GM19035 (cell line): Measurements from ENCODE around the gene NOTCH3.
A peak's percentile ranks its signal among the peaks of the same experiment; 100 is the strongest.

Experiments
- ATAC-seq: cut with Tn5 transposase; IDR thresholded peaks from one replicate; pipeline ENCODE4 v1.9.1; 2021; ENCODE audit not compliant: unreplicated experiment

Gene NOTCH3

DNA sequence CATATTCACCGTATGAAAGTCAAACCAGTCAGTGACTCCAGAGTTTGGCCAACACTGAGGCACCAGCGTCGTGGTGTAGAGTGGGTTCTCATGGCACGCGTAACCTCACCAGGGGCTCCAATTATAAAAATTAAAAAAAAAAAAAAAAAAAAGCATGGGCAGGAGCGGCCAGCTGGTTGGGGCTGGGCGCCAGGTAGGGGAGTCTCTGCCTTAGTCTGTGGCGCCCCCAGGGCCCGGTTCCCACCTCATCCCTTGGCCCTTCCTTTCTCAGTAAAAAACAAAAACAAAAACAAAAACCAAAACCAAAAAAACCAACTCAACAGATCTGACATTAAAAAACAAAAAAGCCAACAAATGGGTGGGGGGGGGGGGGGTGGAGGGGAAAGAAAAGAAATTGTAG lies 36.1 kb upstream of the NOTCH3 start:
- no peak for ATAC-seq

DNA sequence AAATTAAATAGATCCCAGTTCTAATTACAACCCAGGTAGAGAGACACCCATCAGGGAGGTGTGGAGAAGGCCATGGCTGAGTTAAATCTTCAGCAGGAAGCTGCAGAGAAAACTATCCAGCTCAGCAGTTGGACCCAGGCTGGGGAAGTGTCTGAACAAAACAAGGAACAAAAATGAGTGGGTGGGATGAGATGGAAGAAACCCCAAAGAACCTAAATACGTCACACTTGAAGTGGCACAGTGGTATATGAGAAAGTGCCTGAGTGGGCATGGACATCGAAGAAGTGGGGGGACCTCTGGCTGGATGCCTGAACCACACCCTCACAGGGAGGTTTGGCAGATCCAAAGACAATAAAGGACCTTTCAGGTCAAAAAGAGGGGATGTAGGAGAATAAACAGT lies 35.0 kb upstream of the NOTCH3 start:
- no peak for ATAC-seq

DNA sequence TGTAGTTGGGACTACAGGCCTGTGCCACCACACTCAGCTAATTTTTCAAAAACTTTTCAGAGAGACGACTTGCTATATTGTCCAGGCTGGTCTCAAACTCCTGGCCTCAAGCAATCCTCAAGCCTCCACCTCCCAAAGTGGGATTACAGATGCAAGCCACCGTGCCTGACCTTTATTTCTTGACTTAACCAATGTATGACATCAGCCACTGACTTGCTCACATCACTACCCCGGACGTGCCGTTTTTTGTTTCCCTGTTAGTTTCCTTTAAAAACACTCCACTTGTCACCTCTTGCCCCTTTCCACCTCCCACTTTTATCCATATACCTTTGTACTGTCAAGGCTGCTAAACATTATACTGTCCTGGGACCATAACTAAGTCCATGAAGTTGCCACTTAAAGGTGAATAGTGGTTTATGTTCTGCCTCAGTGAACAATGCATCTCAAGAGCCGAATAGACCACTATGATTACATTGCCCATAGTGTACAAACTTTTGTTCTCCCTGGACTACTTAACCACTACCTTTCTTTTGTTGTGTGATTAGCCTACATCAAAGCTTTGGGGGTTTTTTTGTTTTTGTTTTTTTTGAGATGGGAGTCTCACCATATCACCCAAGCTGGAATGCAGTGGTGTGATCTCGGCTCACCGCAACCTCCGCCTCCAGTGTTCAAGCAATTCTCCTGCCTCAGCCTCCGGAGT lies 33.8 kb upstream of the NOTCH3 start:
- ATAC-seq, result no peak

DNA sequence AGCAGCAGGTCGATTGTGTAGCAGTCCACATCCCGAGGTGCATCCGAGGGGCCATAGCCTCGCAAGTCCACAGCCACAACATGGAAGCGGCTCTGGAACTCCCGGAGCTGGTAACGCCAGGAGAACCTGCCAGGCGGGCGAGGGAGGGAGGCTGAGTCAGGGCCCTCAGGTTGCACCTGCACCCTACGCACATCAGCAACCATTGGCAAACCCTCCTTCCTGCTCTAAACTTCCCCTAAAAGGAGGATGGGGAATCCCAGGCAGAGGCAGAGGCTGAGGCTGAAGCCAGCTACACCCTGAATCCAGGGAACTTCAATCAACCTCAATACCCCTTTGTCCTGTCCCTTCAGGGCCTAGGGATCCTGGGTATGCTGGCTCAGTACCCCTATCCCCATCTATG lies 30.5 kb upstream of the NOTCH3 start:
- no peak for ATAC-seq

DNA sequence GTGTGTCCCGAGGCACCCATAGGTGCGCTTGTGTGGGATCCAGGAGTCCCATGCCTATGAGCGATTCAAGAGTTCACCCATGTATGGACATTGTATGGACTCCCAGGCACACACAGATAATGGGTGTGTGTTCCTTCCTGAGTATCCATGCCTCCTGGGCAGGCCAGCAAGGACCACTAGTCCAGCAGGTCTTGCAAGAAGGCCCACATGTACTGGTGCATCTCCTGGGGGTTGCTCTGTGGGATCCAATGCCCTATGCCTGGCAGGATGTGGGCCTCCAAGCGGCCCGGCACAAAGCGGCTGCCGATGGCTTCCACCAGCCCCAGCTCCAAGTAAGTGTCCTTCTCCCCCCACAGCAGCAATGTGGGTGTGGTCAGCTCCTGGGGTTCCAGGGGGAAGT lies 26.5 kb upstream of the NOTCH3 start:
- no peak for ATAC-seq

DNA sequence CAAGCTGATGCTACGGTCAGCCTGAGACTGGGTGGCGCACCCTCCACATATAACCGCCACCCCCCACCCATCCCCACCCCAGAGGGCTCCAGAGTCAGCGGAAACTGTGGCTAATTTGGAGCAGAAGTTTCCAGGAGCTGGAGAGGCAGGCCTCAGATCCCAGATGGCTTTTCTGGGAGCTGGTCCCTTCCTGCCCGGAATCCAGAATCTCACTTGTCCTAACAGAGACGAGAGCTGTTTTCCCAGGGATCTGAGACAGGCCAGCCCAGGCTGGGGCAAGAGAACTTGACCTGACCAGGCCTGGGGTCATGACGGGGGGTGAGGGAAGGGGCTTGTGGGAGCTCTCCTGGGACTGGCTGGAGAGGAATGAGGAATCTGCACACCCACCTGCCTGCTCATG lies 25.0 kb upstream of the NOTCH3 start:
- ATAC-seq, result no peak

DNA sequence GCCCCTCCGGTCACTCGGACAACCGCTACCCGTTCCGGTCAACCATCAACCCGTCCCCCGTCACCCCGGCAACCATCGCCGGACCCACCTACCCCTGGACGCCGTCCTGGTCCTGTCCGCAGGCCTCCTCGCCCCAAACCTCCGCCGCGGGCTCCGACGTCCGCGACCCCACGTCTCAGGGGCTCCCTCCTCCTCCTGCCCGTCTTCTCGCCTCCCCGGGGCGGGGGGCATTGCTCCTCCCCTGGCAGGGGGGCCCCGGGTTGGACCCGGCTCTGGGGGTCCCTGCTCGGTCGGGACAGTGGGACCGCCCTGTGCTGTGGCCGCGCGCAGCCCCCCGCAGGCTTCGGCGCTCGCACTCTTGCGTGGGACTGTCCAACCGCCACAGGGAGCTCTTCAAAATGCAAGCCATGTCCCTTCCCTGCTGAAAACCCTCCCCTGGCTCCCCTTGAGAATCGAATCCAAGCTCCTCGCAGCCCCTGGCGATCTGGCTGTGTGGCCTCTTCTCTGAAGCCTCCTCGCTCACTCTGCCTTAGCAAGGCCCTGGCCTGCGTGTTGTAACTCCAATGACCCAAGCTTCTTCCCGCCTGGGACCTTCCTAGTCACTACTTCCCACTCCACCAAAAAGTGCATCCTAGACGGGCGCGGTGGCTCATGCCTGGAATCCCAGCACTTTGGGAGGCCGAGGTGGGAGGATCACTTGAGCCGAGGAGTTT lies 23.0 kb upstream of the NOTCH3 start:
- no peak for ATAC-seq

DNA sequence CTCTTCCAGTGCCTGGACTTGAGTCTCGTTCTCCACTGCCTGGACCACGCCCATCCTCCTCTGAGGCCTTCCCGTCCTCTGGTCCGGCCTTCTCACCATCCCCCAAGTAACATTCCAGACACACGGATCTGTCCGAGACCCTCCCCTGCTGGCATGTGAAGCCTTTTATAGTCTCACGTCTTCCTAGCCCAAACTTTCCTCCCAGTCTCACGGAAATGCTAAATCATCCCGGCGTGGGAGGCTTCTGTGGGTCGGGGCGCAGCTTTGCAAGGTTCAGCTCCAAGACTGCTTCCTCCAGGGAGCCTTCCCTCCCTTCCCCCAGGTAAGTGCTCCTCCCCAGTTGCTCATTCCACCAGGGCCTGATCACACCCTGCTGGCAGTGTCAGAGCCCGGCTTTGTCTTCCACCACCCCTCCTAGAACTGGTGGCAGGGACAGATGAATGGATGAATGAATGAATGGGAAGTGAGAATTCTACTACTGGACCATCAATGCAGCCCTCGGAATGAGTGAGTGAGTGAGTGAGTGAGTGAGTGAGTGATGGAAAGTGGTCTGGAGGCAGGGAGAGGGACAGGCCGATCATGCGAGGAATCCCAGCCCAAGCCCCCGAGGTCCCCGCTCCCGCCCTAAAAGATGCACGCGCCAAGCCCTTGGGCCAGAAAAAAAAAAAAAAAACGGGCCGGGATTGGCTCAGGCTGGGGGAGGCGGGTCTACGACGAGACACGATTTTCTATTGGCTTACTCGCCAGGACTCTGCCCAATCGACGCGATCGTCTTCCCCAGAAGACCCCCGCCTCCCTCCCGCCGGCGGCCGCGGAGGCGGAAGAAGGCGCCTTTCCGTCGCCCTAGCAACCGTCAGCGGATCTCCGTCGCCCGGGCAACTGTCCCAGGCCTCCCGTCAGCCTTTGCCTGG lies 22.2 kb upstream of the NOTCH3 start:
- ATAC-seq, result peak; percentile 85

DNA sequence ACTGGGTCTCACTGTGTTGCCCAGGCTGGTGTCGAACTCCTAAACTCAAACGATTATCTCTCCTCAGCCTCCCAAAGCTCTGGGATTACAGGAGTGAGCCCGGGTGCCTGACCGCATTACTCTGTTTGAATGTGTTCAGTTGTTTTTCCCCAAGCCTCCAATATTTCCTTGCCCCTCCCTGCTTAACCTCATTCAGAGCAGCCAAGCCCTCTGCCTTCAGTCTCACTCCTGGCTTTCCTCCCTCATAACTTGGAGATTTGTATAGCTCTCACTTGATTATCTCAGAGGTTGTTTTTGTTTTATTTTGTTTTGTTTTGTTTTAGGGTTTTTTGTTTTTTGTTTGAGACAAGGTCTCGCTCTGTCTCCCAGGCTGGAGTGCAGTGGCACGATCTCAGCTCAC lies 20.0 kb upstream of the NOTCH3 start:
- ATAC-seq, result no peak

DNA sequence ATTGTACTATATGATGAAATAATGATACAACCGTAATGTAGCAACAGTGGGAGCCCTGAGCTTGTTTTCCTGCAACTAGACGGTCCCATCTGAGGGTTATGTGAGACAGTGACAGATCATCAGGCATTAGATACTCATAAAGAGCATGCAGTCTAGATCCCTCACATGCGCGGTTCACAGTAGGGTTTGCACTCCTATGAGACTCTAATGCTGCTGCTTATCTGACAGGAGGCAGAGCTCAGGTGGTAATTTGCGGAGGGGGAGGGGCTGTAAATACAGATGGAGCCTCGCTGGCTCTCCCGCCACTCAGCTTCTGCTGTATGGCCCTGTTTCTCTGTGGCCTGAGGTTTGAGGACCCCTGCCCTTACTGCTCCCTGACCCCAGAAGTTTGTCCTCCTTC lies 17.7 kb upstream of the NOTCH3 start:
- no peak for ATAC-seq

DNA sequence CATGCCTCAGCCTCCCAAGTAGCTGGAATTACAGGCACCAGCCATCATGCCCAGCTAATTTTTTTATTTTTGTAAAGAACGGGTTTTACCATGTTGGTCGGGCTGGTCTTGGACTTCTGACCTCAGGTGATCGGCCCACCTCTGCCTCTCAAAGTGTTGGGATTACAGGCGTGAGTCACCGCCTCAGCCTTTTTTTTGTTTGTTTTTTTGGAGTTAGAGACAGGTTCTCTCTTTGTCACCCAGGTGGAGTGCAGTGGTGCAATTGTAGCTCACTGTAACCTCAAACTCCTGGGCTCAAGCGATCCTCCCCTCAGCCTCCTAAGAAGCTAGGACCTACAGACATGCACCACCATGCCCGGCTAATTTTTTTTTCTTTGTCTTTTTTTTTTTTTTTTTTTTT lies 15.6 kb upstream of the NOTCH3 start:
- ATAC-seq, result no peak

DNA sequence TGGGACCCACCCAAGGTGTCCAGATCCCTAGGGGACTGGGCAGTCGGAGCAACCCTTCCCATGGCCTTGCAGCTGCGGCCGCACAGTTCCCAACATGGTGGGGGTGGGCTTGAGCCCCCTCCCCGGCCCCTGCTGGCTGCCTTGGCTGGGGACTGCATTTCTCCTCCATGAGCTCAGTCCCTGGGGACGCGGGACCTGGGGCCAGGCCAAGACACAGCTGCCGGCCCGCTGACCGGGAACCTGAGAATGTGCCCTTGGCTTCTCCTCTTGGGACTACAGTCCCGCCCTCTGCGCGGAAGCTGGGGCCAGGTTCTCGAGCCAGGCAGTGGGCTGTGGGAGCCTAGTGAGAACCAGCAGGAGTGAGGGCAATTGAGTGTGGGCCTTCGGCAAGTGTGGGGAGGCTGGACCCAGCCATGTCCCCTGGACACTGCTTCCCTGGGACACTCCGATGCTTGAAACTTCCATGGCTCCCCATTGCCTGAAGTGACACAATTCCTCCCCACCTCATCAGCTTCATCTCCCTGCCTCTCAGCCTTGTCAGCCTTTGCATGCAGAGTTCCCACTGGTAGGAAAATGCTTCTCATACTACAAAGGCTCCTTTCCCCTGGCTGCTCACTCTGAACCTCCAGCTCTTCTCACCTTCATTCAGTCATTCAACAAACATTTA lies 13.1 kb upstream of the NOTCH3 start:
- no peak for ATAC-seq

DNA sequence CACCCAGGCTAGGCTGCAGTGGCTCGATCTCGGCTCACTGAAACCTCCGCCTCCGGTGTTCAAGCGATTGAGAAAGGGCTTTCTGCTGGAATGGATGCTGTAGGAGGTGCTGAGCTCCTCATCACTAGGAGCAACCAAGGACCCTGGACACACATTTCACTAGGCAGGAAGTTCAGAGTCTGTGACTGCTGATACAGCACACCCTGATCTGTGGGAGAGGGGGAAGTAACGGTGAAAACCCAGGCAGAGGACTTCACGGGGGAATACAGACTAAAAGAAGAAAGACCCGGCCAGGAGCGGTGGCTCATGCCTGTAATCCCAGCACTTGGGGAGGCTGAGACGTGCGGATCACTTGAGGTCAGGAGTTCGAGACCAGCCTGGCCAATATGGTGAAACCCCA lies 11.9 kb upstream of the NOTCH3 start:
- ATAC-seq, result no peak

DNA sequence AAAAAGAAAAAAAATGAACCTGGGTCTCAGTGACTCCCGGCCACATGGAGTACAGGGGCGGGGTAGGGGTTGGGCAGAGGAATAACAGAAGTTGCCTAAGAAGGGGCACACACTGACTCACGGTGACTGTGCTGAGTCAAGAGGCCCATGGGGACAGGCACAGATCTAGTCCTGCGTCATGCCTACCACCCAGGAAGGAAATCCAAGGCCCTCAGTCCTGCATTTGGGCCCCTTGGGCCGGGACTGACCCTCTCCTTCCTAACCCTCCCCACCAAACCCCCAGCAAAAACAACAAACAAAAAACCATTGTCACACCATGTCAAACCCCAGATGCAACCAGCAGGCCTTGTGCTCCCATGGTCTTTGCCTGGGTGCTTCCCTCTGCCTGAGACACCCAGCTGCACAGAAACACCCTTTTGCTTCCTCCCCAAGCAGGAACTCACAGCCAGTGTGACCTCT lies 9.6 kb upstream of the NOTCH3 start:
- ATAC-seq, result no peak

DNA sequence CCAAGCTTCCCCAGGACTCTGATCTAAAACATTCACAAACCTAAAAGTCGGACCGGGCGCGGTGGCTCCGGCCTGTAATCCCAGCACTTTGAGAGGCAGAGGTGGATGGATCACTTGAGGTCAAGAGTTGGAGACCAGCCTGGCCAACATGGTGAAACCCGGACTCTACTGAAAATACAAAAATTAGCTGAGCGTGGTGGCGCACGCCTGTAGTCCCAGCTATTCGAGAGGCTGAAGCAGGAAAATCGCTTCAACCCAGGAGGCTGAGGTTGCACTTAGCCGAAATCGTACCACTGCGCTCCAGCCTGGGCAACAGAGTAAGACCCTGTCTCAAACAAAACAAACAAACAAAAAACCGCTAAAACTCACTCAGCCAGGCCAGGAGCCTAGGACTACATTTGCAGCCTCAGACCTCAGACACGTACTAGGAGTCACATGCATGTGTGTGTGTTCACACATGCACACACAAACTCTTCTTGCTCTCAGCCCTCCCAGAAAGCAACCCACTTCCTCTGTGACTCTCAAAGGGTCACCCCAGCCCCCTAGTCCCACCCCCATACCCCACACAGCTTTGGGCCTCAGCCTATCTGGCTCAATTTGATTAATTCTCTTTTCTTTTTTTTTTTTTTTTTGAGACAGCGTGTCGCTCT lies 704 bp upstream of the NOTCH3 start:
- no peak for ATAC-seq

DNA sequence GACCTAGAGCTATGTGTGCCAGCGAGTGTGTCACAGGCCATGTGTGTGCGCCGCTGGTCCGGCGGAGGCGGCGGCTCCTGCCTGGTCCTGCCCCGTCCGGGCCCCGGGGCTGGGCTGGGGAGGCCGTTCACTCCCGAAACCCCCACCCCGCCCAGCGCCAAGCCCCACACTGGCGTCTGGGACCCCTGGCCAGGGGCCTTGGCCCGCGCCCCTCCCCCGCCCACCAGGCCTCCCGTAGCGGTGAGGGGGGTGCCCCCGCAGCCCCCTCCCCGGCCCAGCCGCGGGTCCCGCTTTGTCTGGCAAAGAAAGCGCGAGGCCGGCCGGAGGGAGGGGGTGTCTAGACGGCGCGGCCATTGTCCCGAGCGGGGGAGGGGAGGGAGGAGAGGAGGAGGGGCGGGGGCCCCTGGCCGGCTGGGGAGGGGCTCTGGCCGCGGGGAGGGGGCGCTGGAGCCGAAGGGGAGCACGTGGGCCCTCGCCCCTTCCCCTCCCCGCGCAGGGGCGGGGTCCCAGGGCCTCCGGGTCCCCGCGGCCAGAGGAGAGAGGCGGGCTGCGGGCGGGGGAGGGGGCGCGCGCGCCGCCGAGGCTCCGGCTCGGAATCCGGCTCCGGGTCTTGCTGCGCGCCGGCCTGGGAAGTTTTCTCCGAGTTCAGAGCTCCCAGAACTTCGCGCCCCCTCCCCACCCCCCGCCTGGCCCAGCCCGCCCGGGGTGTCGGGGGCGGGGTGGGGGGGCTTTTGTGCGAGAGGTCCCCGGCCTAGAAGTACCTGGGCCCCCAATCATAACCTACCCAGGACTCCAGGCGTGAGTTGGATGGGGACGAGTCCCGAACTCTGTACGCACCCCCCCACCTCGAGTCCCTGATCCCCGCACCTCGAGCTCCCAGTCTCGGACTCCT lies 888 bp downstream of the NOTCH3 start:
- ATAC-seq, result no peak

DNA sequence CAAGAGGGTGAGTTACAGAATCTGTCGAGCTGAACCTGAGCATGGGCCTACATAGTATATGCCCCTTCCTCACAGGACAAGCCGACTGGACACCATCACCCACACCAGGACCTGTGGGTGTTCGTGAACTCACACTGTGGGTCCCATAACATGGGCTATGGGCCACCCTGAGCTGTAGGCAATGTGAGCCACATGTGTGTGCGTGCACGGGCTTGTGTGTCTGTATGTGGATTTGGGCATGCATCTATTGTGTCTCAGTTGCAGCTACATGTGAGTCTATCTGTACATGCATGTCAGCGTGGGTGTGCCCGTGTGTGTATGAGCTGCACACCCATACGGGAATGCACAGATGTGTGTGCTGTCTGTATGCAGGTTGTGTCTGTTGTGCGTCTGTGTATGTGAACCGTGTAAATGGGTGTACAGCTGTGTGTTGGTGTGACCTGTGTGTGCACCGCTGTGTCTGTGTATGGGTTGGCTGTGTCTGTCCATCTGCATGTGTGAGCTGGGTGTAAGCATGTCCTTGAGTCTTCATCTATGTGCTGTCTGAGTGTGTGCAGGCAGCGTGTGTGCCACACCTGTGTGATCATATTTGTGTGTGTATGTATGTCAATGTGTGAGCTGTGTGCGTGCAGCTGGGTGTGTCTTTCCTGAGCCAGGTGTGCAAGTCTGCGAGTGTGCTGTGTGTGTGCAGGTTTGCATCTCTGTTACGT lies 1.7 kb downstream of the NOTCH3 start:
- ATAC-seq, result no peak

DNA sequence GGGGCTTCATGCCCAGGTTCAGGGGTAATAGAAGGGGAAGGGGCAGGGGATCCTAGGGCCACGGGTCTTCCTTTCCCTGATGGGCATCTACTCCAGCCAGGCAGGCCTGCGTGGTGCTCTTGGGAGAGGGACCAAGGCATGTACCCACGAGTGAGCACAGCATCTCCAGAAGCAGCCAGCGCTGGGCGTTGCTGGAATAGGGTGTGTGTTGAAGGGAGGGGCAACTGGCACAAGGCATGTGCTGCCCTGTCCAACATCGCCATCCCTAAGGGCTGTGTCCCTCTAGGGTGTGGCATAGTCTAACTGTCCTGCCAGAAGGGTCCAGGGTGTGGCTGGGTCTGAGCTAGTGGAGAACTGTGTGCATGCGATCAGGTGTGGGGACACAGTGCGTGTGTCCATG lies 2.9 kb downstream of the NOTCH3 start:
- ATAC-seq, result no peak

DNA sequence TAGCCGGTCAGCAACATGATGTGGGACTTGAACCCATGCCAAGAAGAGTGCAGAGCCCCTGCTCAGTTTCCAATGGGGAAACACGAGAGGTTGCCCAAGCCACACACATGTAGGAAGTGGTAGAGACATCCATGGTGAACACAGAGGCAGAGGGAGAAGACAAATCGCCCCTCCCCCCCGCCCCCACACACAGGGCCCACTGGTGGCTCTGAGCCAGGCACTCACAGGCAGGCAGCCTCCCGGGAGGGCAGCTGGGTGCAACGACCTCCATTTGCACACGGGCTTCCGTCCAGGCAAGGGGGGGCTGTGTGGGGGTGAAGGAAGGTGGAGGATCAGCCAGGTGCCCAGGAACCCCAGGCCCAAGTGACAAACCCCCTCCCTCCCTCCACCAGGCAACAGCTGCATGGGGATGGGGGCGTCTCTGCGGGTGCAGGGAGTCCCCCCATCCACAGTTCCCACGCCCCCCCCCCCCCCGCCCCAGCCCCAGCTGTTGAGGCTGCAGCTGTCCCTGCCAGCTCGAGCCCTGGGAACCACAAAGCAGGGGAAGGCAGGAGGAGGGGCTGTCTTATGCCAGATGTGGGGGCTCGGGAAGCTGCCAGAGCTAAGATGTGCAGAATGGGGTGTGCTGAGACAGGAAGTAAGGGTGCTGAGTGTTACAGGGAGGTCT lies 3.4 kb downstream of the NOTCH3 start:
- no peak for ATAC-seq
